Panc1 (cell line): Measurements from ENCODE around the gene ZSCAN23.

Experiments
- CTCF ChIP-seq: fragments of 450-650 bp; IDR thresholded peaks from 2 replicates; pipeline ENCODE4 v1.5.1; 2017; ENCODE audit warnings: mild to moderate bottlenecking
- POLR2AphosphoS5 ChIP-seq: IDR thresholded peaks from 2 replicates; pipeline ENCODE4 v1.6.1; 2012; ENCODE audit warnings: mild to moderate bottlenecking, low read depth, low read length, moderate library complexity
- REST ChIP-seq, 2 experiments: IDR thresholded peaks; 2 replicates each; pipeline ENCODE4 v1.6.1; 2011 to 2012; ENCODE audit warnings: low read depth in 2 of 2, control low read depth in 1 of 2, low read length in 1 of 2, mild to moderate bottlenecking in 1 of 2, moderate library complexity in 1 of 2; ENCODE audit not compliant: insufficient read depth in 1 of 2
- SIN3A ChIP-seq: IDR thresholded peaks from 2 replicates; pipeline ENCODE4 v1.6.1; 2012; ENCODE audit warnings: low read depth, mild to moderate bottlenecking, low read length, moderate library complexity, borderline replicate concordance; ENCODE audit not compliant: insufficient read depth

- peak; percentile 41; the same call in 1 of the 2 replicates for TF ChIP-seq CTCF
- no peak for TF ChIP-seq REST (IDR thresholded peaks at IDR 0.05; ENCODE audit: insufficient read depth in 1 of 2, low read depth in 2 of 2, low read length in 1 of 2)
- no peak for TF ChIP-seq SIN3A
- TF ChIP-seq POLR2AphosphoS5 = no peak
Observed at GRCh38 chr6:28393912-28394662, 49.2 kb downstream of the ZSCAN23 start.
